SH-SY5Y (cell line): ENCODE measurements around the gene PLCD4.

Experiments used
- GATA2 ChIP-seq: IDR thresholded peaks from 2 replicates; pipeline ENCODE4 v1.6.1; 2011; ENCODE audit warnings: mild to moderate bottlenecking, low read depth, low read length
- GATA3 ChIP-seq: IDR thresholded peaks from 2 replicates; pipeline ENCODE4 v1.6.1; 2011; ENCODE audit warnings: low read depth, mild to moderate bottlenecking, low read length, moderate library complexity

DNA sequence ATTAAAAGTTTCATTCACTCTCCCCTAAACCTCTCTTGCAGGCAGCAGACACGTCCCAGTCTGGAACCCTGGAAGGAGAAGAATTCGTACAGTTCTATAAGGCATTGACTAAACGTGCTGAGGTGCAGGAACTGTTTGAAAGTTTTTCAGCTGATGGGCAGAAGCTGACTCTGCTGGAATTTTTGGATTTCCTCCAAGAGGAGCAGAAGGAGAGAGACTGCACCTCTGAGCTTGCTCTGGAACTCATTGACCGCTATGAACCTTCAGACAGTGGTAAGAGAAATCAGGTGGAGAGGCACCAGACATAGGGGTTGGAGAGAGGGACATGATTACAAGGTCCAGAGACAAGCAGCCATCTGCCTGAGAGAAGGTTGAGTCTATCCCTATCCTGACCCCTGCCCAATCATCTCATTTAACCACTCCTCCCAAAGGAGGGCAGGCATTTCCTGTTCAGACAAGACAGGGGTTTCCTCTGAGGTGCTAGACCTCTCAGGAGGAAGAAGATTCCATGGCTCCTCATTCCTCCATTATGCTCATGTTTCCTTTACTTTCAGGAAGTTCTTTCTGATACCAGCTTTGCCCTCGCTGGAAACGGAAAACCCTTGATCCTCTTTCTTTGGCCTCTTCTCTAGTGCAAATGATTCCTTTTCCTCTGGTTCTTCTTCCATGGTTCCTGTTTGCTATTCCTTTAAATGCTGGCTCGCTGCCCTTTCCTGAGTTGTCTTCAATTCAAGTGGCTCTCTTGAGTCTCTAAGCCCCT is 15.1 kb downstream of the PLCD4 start:
- TF ChIP-seq GATA2: no peak
- TF ChIP-seq GATA3: no peak
